ENCODE measurements around the gene OR51T1.
"Not testable (repeated sequence)": the region's sequence is repeated elsewhere in the genome, so short reads cannot be mapped to it uniquely, and the experiment has no call there.

Gene OR51T1

GRCh38 chr11:4851033-4851432, 30.7 kb upstream of the OR51T1 start:
- Histone ChIP-seq H3F3A (ENCODE audit: control insufficient read depth, insufficient read depth) (no peaks in the 10 kb centered on the region), H3K79me2 (ENCODE audit: control insufficient read depth, low read length) (no peaks in the 10 kb centered on the region), H3K27me3 (ENCODE audit: control insufficient read depth, low read length) (no peaks in the 10 kb centered on the region), H3K36me3 (ENCODE audit: control insufficient read depth, low read length) (no peaks in the 10 kb centered on the region), H4K20me1 (ENCODE audit: control insufficient read depth, insufficient read depth, low read depth, low read length) (no peaks in the 10 kb centered on the region), H3K9me3 (ENCODE audit: control insufficient read depth, insufficient read depth, low read length) (no peaks in the 10 kb centered on the region), H3K4me3 (ENCODE audit: low read length) (no peak overlapping the region), H3K27ac (ENCODE audit: low read depth, low read length) (no peak overlapping the region), H3K4me2 (ENCODE audit: low read length) (no peak overlapping the region), H3K9me2 (replicated peaks; ENCODE audit: control insufficient read depth, low read length) (no peaks in the 10 kb centered on the region), H3K4me1 (ENCODE audit: control insufficient read depth, low read length) (no peaks in the 10 kb centered on the region)
- no peak for TF ChIP-seq CTCF (IDR thresholded peaks at IDR 0.05; ENCODE audit: low read depth, low read length, poor library complexity, severe bottlenecking)
- TF ChIP-seq EZH2phosphoT487 (IDR thresholded peaks at IDR 0.05; ENCODE audit: borderline replicate concordance, low read length), result no peak

GRCh38 chr11:4854286-4854685, 27.4 kb upstream of the OR51T1 start:
- H3K9me2 ChIP-seq (replicated peaks; ENCODE audit: control insufficient read depth, low read length); H3K27ac ChIP-seq (ENCODE audit: low read depth, low read length); H3K4me2 ChIP-seq (ENCODE audit: low read length); H3K27me3 ChIP-seq (ENCODE audit: control insufficient read depth, low read length); H3K36me3 ChIP-seq (ENCODE audit: control insufficient read depth, low read length); H3K4me1 ChIP-seq (ENCODE audit: control insufficient read depth, low read length); H4K20me1 ChIP-seq (ENCODE audit: control insufficient read depth, insufficient read depth, low read depth, low read length); H3K9me3 ChIP-seq (ENCODE audit: control insufficient read depth, insufficient read depth, low read length); H3K4me3 ChIP-seq (ENCODE audit: low read length); H3F3A ChIP-seq (ENCODE audit: control insufficient read depth, insufficient read depth); H3K79me2 ChIP-seq (ENCODE audit: control insufficient read depth, low read length): not testable (repeated sequence)

GRCh38 chr11:4862447-4863236, 19.1 kb upstream of the OR51T1 start:
- TF ChIP-seq CTCF (IDR thresholded peaks at IDR 0.05; ENCODE audit: low read depth, low read length, poor library complexity, severe bottlenecking), result no peak
- no peak for TF ChIP-seq EZH2phosphoT487 (IDR thresholded peaks at IDR 0.05; ENCODE audit: borderline replicate concordance, low read length)
- no peaks in the 10 kb centered on the region for H3F3A ChIP-seq (ENCODE audit: control insufficient read depth, insufficient read depth)

GRCh38 chr11:4863876-4864275, 17.8 kb upstream of the OR51T1 start:
- Histone ChIP-seq H3K9me3 (ENCODE audit: control insufficient read depth, insufficient read depth, low read length) (no peaks in the 10 kb centered on the region), H3K27ac (ENCODE audit: low read depth, low read length) (no peak overlapping the region), H3K9me2 (replicated peaks; ENCODE audit: control insufficient read depth, low read length) (no peaks in the 10 kb centered on the region), H3K4me3 (ENCODE audit: low read length) (no peak overlapping the region), H3K4me2 (ENCODE audit: low read length) (no peak overlapping the region), H3K36me3 (ENCODE audit: control insufficient read depth, low read length) (no peaks in the 10 kb centered on the region), H3F3A (ENCODE audit: control insufficient read depth, insufficient read depth) (no peaks in the 10 kb centered on the region), H3K4me1 (ENCODE audit: control insufficient read depth, low read length) (no peaks in the 10 kb centered on the region), H4K20me1 (ENCODE audit: control insufficient read depth, insufficient read depth, low read depth, low read length) (no peaks in the 10 kb centered on the region), H3K79me2 (ENCODE audit: control insufficient read depth, low read length) (no peaks in the 10 kb centered on the region), H3K27me3 (ENCODE audit: control insufficient read depth, low read length) (no peaks in the 10 kb centered on the region)
- TF ChIP-seq EZH2phosphoT487 (IDR thresholded peaks at IDR 0.05; ENCODE audit: borderline replicate concordance, low read length) (no peak), CTCF (IDR thresholded peaks at IDR 0.05; ENCODE audit: low read depth, low read length, poor library complexity, severe bottlenecking) (no peak)

More at GRCh38 chr11:4862447-4863236, 19.1 kb upstream of the OR51T1 start:
- no peaks in the 10 kb centered on the region for H3K36me3 ChIP-seq (ENCODE audit: control insufficient read depth, low read length)
- no peak overlapping the region for H3K4me2 ChIP-seq (ENCODE audit: low read length)
- no peaks in the 10 kb centered on the region for H3K27me3 ChIP-seq (ENCODE audit: control insufficient read depth, low read length)
- H3K9me2 ChIP-seq (replicated peaks; ENCODE audit: control insufficient read depth, low read length), result no peaks in the 10 kb centered on the region
- H3K79me2 ChIP-seq (ENCODE audit: control insufficient read depth, low read length), result no peaks in the 10 kb centered on the region
- no peaks in the 10 kb centered on the region for H3K4me1 ChIP-seq (ENCODE audit: control insufficient read depth, low read length)
- H3K27ac ChIP-seq (ENCODE audit: low read depth, low read length), result no peak overlapping the region
- no peaks in the 10 kb centered on the region for H4K20me1 ChIP-seq (ENCODE audit: control insufficient read depth, insufficient read depth, low read depth, low read length)
- H3K9me3 ChIP-seq (ENCODE audit: control insufficient read depth, insufficient read depth, low read length), result no peaks in the 10 kb centered on the region
- no peak overlapping the region for H3K4me3 ChIP-seq (ENCODE audit: low read length)
